ENCODE data around the gene HMX1.

The HMX1 gene

GRCh38 chr4:8891646-8892555, 20.3 kb upstream of the HMX1 start:
- CTCF ChIA-PET: interaction anchor here (0.6 kb wide), 1 partner anchor 26 kb away, joined by 3 read pairs; no protein-coding TSS in a partner anchor
- H3K36me3 Mint-ChIP-seq: no peaks in the 10 kb centered on the region
- no peak for DNase-seq
- H3K4me3 Mint-ChIP-seq: no peak overlapping the region
- no peaks in the 10 kb centered on the region for H3K4me1 Mint-ChIP-seq
- H3K27me3 Mint-ChIP-seq: peaks cover 92% of the 10 kb centered on the region
- no peak overlapping the region for H3K27ac Mint-ChIP-seq
- H3K9me3 Mint-ChIP-seq: no peaks in the 10 kb centered on the region

DNA sequence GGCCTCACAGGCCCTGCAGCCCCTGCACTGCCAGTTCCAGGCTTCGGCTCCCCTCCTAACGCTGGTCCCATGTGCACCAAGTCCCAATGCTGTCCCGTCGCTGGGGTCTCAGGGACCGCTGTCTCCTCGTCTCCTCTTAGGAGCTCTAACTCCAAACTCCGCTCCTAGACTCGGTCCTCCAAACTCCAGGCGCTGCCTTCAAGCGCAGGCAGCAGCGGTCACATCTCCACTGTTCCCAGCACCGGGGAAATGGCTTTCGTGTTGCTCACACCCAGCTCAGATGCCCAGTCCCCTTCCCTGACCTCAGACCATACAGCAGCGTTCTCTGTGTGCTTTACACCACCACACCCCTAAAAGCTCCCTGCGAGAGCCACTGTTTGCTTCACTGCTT, 19.6 kb upstream of the HMX1 start:
- DNase-seq: no peak
- Mint-ChIP-seq H3K27me3 (peaks cover 96% of the 10 kb centered on the region), H3K36me3 (no peaks in the 10 kb centered on the region), H3K27ac (no peak overlapping the region), H3K9me3 (no peaks in the 10 kb centered on the region), H3K4me3 (no peak overlapping the region), H3K4me1 (no peaks in the 10 kb centered on the region)
- CTCF ChIA-PET: interaction anchor here (0.6 kb wide), 1 partner anchor 27 kb away, joined by 3 read pairs; no protein-coding TSS in a partner anchor

DNA sequence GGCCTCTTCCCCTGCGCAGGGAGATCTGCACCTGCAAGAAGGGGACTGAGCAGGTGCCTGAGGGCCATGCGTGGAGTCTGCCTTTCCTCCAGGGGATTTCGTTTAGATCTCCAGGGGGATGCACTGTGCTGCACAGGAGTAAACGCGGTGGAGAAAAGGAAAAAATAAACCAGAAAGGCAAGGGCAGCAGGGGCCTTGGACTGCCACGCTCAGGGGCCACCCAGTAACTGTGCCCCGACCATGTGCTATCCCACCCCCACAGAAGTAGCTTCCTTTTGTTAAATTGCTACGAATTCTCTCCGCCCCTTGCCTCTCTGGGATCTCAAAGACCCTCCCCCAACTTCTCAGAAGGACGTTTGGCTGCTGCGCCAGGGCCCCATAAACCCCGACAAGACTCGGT, 17.2 kb upstream of the HMX1 start:
- no peak for DNase-seq
- Mint-ChIP-seq H3K9me3 (no peaks in the 10 kb centered on the region), H3K4me1 (no peaks in the 10 kb centered on the region), H3K4me3 (no peak overlapping the region), H3K27me3 (peaks cover 82% of the 10 kb centered on the region), H3K27ac (no peak overlapping the region), H3K36me3 (no peaks in the 10 kb centered on the region)
- CTCF ChIA-PET: no interaction called here

- no peaks in the 10 kb centered on the region for H3K36me3 Mint-ChIP-seq
- CTCF ChIA-PET: interaction anchor here (1.8 kb wide), 1 partner anchor 30 kb away, joined by 6 read pairs; no protein-coding TSS in a partner anchor
- no peak overlapping the region for H3K27ac Mint-ChIP-seq
Observed at GRCh38 chr4:8886612-8887406, 15.2 kb upstream of the HMX1 start.

GRCh38 chr4:8882239-8882638, 10.6 kb upstream of the HMX1 start:
- no peak for DNase-seq
- CTCF ChIA-PET: no interaction called here
- H3K4me1 Mint-ChIP-seq: no peaks in the 10 kb centered on the region
- peaks cover 38% of the 10 kb centered on the region for H3K27me3 Mint-ChIP-seq
- H3K4me3 Mint-ChIP-seq: no peak overlapping the region
- H3K36me3 Mint-ChIP-seq: no peaks in the 10 kb centered on the region
- no peak overlapping the region for H3K27ac Mint-ChIP-seq
- no peaks in the 10 kb centered on the region for H3K9me3 Mint-ChIP-seq

More at GRCh38 chr4:8886612-8887406, 15.2 kb upstream of the HMX1 start:
- Mint-ChIP-seq H3K27me3 (peaks cover 66% of the 10 kb centered on the region), H3K4me1 (no peaks in the 10 kb centered on the region), H3K9me3 (no peaks in the 10 kb centered on the region), H3K4me3 (no peak overlapping the region)
- no peak for DNase-seq

DNA sequence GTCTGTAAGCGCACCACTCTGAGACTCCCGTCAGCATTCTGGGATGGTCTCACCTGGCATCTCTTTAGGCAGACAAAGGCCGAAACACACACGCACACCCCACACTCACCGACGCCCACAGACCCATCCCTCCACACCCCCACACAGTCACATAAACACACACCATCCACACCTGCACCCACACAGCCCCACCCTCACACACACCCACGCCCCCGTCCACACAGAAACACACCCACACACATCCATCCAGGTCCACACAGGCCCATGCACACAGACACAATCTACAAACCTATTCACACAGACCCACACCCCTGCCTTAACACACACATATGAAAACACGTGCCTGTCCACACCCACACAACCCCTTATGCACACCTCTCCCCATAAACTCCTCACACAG, 9.2 kb upstream of the HMX1 start:
- no peaks in the 10 kb centered on the region for H3K4me1 Mint-ChIP-seq
- CTCF ChIA-PET: no interaction called here
- DNase-seq: no peak
- no peak overlapping the region for H3K4me3 Mint-ChIP-seq
- H3K9me3 Mint-ChIP-seq: no peaks in the 10 kb centered on the region
- H3K36me3 Mint-ChIP-seq: no peaks in the 10 kb centered on the region
- H3K27ac Mint-ChIP-seq: no peak overlapping the region
- H3K27me3 Mint-ChIP-seq: peaks cover 42% of the 10 kb centered on the region

GRCh38 chr4:8879574-8879973, 7.9 kb upstream of the HMX1 start:
- Mint-ChIP-seq H3K4me3 (no peak overlapping the region), H3K36me3 (no peaks in the 10 kb centered on the region), H3K4me1 (no peaks in the 10 kb centered on the region), H3K27ac (no peak overlapping the region), H3K27me3 (peaks cover 49% of the 10 kb centered on the region), H3K9me3 (no peaks in the 10 kb centered on the region)
- CTCF ChIA-PET: no interaction called here
- DNase-seq: no peak

- Mint-ChIP-seq H3K4me3 (no peak overlapping the region), H3K27ac (no peak overlapping the region), H3K4me1 (no peaks in the 10 kb centered on the region), H3K36me3 (no peaks in the 10 kb centered on the region), H3K27me3 (peaks cover 60% of the 10 kb centered on the region), H3K9me3 (no peaks in the 10 kb centered on the region)
- DNase-seq: no peak
- CTCF ChIA-PET: no interaction called here
Observed at GRCh38 chr4:8878421-8878820, 6.8 kb upstream of the HMX1 start.

DNA sequence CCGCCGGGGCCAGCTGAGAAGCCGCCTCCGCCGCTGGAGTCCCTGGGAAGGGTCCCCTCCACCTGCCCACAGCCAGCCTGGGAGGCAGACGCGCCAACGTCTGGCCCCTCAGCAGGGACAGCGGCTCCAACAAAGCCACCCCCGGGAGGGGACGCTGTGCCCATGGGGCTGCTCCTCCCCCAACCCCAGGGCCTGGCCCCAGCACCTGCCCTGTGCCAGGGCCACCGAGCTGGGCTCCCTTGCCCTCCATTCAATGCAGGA, 6.1 kb upstream of the HMX1 start:
- Mint-ChIP-seq H3K27ac (no peak overlapping the region), H3K27me3 (peaks cover 65% of the 10 kb centered on the region), H3K4me1 (no peaks in the 10 kb centered on the region), H3K36me3 (no peaks in the 10 kb centered on the region), H3K9me3 (no peaks in the 10 kb centered on the region), H3K4me3 (no peak overlapping the region)
- DNase-seq: no peak
- CTCF ChIA-PET: no interaction called here

GRCh38 chr4:8876982-8877779, 5.5 kb upstream of the HMX1 start:
- Mint-ChIP-seq H3K4me1 (no peaks in the 10 kb centered on the region), H3K9me3 (no peaks in the 10 kb centered on the region), H3K36me3 (no peaks in the 10 kb centered on the region), H3K27ac (no peak overlapping the region), H3K4me3 (no peak overlapping the region), H3K27me3 (peaks cover 68% of the 10 kb centered on the region)
- DNase-seq: no peak
- CTCF ChIA-PET: no interaction called here

- peak overlapping the region; percentile 13 for H3K27ac Mint-ChIP-seq
- no peaks in the 10 kb centered on the region for H3K9me3 Mint-ChIP-seq
- CTCF ChIA-PET: no interaction called here
- no peaks in the 10 kb centered on the region for H3K36me3 Mint-ChIP-seq
- peaks cover 82% of the 10 kb centered on the region for H3K27me3 Mint-ChIP-seq
- DNase-seq: no peak
- no peak overlapping the region for H3K4me3 Mint-ChIP-seq
- H3K4me1 Mint-ChIP-seq: no peaks in the 10 kb centered on the region
Observed at GRCh38 chr4:8874896-8875680, 3.4 kb upstream of the HMX1 start.

- Mint-ChIP-seq H3K36me3 (no peaks in the 10 kb centered on the region), H3K4me1 (no peaks in the 10 kb centered on the region), H3K27me3 (peaks cover 90% of the 10 kb centered on the region), H3K27ac (no peak overlapping the region), H3K4me3 (no peak overlapping the region), H3K9me3 (no peaks in the 10 kb centered on the region)
- no peak for DNase-seq
- CTCF ChIA-PET: no interaction called here
Observed at GRCh38 chr4:8874003-8874895, 2.6 kb upstream of the HMX1 start.
